HS-5 (cell line): ENCODE results near the gene BBS1.

Source experiments
- DNase-seq: peaks from one replicate; pipeline ENCODE4 v3.0.0-alpha.2; 2012; ENCODE audit warnings: low read depth

BBS1 gene

DNA sequence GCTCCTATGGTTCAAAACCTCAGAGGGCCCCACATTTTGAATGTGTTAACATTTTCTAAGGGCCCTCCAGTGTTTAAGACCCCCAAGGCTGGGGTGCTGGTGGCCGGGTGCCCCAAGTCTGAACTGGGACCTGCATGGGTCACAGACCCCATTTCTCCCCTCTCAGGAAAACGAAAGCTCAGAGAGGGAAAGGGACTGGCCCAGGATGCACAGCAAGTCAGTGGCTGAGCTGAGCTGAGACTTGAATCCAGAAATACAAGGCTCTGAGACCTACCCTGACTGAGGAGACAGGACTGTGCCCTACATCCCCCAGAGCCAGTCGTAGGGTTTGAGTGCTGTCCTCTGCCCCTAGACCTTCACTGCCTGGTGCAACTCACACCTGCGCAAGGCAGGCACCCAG lies 40.5 kb downstream of the BBS1 start:
- no peak for DNase-seq

GRCh38 chr11:66554602-66555001 lies 44.2 kb downstream of the BBS1 start:
- DNase-seq = no peak

GRCh38 chr11:66555416-66555815 lies 45.0 kb downstream of the BBS1 start:
- no peak for DNase-seq

DNA sequence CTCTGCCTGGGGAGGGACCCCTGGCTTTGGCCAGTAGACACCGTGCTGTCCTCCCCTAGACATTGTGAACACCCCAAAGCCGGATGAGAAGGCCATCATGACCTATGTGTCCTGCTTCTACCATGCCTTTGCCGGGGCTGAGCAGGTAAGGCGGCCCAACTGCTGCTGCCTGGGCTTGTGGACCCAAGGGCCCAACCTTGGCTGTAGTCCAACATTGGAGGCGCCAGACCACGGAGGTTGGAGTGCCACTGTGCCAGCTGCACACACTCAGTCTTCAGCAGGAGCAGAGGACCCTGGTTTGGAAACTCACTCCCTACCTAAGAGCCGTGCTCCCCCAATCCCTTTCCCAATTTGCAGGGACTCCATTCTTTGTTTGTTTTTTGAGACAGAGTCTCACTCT lies 45.7 kb downstream of the BBS1 start:
- DNase-seq = no peak

DNA sequence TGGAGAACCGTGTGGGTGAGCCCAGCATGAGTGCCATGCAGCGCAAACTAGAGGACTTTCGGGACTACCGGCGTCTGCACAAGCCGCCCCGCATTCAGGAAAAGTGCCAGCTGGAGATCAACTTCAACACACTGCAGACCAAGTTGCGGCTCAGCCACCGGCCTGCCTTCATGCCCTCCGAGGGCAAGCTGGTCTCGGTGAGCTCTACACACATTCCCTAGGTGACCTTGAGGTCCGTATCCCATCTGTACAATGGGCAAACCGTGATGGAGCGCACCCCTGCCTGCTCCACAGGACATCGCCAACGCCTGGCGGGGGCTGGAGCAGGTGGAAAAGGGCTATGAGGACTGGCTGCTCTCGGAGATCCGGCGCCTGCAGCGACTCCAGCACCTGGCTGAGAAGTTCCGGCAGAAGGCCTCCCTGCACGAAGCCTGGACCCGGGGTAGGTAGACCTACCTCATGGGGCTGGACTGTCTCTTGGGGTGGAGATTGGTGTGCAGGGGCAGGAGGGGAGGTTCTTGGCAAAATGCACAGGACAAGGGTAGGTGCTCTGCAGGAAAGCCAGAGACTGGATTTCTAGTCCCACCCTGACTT lies 47.4 kb downstream of the BBS1 start:
- DNase-seq = no peak

- no peak for DNase-seq
Observed at GRCh38 chr11:66559142-66559865, 48.9 kb downstream of the BBS1 start.

- DNase-seq = no peak
Observed at GRCh38 chr11:66559866-66560676, 49.6 kb downstream of the BBS1 start.

- no peak for DNase-seq
Observed at GRCh38 chr11:66561178-66561974, 50.9 kb downstream of the BBS1 start.

DNA sequence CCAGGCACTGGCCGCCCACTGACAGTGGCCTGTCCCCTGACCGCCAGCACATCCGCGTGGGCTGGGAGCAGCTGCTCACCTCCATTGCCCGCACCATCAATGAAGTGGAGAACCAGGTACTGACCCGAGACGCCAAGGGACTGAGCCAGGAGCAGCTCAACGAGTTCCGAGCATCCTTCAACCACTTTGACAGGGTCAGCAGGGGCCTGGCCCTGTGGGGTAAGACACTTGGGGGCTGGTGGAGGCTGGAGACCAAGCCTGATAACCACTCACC lies 51.5 kb downstream of the BBS1 start:
- no peak for DNase-seq

GRCh38 chr11:66562275-66562674 lies 51.8 kb downstream of the BBS1 start:
- no peak for DNase-seq

DNA sequence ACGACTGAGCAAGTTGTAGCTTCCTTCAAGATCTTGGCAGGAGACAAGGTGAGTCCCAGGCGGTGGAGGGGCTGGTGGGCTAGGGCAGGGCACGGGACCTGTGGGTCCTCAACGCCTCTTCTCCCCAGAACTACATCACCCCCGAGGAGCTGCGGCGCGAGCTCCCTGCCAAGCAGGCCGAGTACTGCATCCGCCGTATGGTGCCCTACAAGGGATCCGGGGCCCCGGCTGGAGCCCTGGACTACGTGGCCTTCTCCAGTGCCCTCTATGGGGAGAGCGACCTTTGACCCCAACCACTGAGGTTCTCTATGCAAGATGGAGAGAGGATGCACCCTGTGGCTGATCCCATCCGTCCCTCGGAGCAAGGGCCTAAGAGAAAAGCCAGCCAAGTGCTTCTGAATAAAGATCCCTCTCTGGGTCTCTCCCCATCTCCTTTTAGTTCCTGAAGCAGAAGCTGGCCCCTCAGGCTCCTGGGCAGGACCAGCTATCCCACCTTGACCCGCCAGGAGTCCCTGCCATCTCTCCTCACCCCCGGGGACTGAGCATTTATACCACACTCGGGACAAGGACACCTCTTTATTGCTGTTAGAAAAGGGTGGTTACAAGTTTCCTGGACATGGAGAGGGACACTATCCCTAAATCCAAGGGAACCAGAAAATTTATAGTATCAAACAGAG lies 52.6 kb downstream of the BBS1 start:
- no peak for DNase-seq

GRCh38 chr11:66563832-66564231 lies 53.4 kb downstream of the BBS1 start:
- no peak for DNase-seq

DNA sequence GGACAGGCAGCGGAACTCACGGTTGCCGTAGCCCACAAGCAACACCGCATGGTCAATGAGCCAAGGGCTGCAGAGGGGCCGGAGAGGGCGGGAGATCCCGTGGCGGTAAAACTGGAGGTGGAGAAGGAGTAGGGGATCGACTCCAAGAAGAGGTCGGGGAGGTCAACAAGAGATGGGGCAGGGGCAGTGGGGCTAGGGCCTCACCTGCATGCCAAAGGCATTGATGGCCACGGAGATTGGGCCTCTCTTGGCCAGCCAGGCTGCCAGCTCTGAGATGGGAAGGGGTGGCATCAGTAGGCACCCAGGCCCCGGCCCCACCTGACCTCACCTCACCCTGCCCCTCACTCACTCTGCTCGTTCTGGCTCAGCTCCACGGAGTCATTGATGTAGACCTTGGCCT lies 54.1 kb downstream of the BBS1 start:
- no peak for DNase-seq

DNA sequence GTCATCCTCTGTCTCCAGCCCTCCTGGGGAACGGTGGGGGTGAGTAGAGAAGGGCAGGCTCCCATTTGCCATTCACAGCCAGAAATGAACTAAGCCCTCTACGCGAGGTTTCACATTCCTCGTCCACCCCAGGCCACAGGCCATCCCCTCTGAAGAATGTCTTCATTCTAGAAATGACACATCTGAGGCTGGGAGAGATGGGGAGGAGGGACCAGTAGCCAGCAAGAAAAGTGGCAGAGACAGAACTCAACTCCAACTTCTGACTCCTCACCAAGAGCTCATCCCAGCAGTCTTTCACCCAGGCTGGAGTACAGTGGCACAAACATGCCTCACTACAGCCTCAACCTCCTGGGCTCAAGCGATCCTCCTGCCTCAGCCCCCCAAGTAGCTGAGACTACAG lies 54.5 kb downstream of the BBS1 start:
- no peak for DNase-seq

- DNase-seq = no peak
Observed at GRCh38 chr11:66566221-66566620, 55.8 kb downstream of the BBS1 start.

- no peak for DNase-seq
Observed at GRCh38 chr11:66567787-66568123, 57.3 kb downstream of the BBS1 start.

DNA sequence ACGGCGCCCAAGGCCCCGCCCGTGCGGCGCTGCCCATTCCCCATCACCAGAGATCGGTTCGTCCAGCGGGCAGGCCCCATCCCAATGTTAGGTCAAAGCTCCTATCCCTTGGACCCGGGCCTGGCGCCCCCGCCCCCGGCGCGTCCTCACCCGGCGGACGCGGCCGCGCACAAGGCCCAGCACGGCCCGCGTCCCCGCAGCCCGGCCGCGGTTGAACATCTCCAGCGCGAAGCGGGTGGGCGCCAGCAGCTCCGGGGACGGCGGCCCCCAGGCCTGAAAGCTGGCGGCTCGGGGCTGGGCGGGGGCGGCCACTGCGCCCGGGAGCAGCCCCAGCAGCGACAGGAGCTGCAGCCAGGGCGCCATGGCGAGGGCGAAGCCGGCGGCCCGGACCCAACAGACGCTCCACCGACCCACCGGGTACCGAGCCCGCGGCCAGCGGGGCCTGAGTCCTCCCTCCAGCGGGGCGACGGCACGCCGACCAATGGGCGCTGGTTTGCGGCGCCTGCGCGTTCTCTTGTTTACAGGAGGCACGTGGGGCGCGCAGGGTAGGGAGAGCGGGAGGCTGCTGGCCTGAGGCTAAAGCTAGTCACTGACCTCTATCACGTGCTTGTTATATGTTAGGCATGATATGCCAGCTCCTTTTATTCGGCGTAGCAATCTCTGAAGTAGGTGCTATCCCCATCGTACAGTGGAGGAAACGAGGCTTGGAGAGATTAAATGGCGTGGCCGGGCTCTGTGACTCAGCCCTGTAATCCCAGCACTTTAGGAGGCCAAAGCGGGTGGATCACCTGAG lies 57.9 kb downstream of the BBS1 start, which contains the start of gene CTSF:
TSS of gene CTSF (minus strand) at position 483 of the 793 bp plus-strand sequence. CDS start at position 363, 120 bp downstream.
- DNase-seq = peak; percentile 36

- DNase-seq = no peak
Observed at GRCh38 chr11:66569076-66569475, 58.6 kb downstream of the BBS1 start.

- no peak for DNase-seq
Observed at GRCh38 chr11:66570079-66570849, 59.8 kb downstream of the BBS1 start.

DNA sequence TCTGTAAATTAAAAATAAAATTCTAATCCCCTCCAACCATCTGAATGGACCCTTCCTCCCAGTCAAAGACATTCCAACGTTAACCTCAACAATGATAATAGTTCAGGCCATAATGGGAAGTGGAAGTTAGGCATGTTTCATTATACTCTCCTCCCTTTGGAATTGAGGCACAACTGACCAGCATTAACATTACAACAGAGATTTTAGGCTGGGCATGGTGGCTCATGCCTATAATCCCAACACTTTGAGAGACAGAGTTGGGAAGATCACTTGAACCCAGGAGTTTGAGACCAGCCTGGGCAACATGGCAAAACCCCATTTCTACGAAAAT lies 60.4 kb downstream of the BBS1 start:
- no peak for DNase-seq
